Activated CD4-positive, alpha-beta memory T cell treated with anti-CD3 and anti-CD28 coated beads for 36 hours (primary cell): ENCODE results near the gene MACIR. TPM values are rescaled to one million over a fixed set of nuclear protein-coding genes. Genes with fewer than 3 reads are reported as not detected.
"Not testable (repeated sequence)": the region's sequence is repeated elsewhere in the genome, so short reads cannot be mapped to it uniquely, and the experiment has no call there.

Source experiments
- CTCF ChIA-PET: fragments of 350-600 bp; sonication (Branson Sonifier 250); formaldehyde crosslinking; loops from one replicate; lab custom pipeline; 2021; ENCODE audit warnings: antibody characterized with exemption, inconsistent platforms; lab: Charles Lee
- POLR2A ChIA-PET: fragments of 350-600 bp; sonication (Branson Sonifier 250); formaldehyde crosslinking; loops from one replicate; lab custom pipeline; 2021; ENCODE audit warnings: antibody characterized with exemption; lab: Charles Lee
- DNase-seq: peaks from one replicate; pipeline ENCODE4 v3.0.0-alpha.2; 2020
- H3K27ac Mint-ChIP-seq: one replicate; pipeline ENCODE4 v1.8.0; 2021; ENCODE audit warnings: mixed read lengths
- H3K27me3 Mint-ChIP-seq: one replicate; pipeline ENCODE4 v1.8.0; 2021; ENCODE audit warnings: mixed read lengths
- H3K36me3 Mint-ChIP-seq: one replicate; pipeline ENCODE4 v1.8.0; 2021; ENCODE audit warnings: mixed read lengths
- H3K4me1 Mint-ChIP-seq: one replicate; pipeline ENCODE4 v1.8.0; 2021; ENCODE audit warnings: low read depth, mixed read lengths
- H3K4me3 Mint-ChIP-seq: one replicate; pipeline ENCODE4 v1.8.0; 2021; ENCODE audit warnings: mild to moderate bottlenecking, mixed read lengths
- H3K9me3 Mint-ChIP-seq: one replicate; pipeline ENCODE4 v1.8.0; 2021; ENCODE audit warnings: mixed read lengths
- intact Hi-C: fragments of 100-400 bp; cut with micrococcal nuclease; formaldehyde crosslinking; loops from one replicate; pipeline ENCODE4 v1.15.1; 2023
- total RNA-seq, 2 experiments: library from RNA; stranded (reverse); gene quantifications; one replicate each; pipeline ENCODE4 v1.2.3, GENCODE V29; 2021

MACIR gene, protein sequence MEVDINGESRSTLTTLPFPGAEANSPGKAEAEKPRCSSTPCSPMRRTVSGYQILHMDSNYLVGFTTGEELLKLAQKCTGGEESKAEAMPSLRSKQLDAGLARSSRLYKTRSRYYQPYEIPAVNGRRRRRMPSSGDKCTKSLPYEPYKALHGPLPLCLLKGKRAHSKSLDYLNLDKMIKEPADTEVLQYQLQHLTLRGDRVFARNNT
- total RNA-seq: 1 to 10 TPM; 6.6 to 7.4 TPM

DNA sequence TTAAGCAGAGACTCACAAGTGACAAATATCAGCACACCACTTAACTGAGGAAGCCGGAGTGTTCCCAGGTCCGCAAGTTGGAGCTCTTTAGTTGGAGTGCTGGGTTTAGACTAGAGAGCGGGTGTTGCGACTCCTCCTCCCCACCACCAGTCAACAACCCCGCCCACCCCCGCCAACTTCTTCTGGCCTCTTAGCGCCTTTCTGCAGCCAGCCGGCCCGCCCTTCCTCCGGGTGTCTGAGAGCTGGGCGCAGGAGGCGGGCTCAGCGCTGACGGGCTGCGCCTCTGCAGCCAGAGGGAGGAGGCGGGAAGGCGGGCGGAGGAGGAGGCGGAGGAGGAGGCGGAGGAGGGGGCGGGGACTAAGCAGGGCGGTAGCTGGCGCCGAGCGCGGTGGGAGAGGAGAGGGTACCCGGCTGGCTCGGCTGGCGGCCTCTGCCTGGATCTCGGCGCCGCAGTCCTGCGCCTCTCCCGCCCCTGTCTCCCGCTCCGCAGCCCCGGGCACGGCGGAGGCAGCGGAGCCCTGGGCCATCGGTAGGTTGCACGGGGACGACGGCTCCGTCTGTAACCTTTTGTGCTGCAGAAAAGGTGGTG, at the start of gene MACIR:
MACIR (plus strand) TSS at position 396 of the 589 bp plus-strand sequence. CDS start 17,157 bp downstream, outside the sequence.
- intact Hi-C loops: loop anchor here (1.0 to 10.0 kb wide), 3 partner anchors 138 to 504 kb away; partner anchors contain the start of genes GIN1, NUDT12, PAM and PPIP5K2
- Mint-ChIP-seq H3K4me3 (peak within 1 kb of the TSS; percentile 77), H3K36me3 (no peaks in the 10 kb centered on the region), H3K9me3 (no peaks in the 10 kb centered on the region), H3K27ac (no peak within 1 kb of the TSS), H3K4me1 (peaks cover 27% of the 10 kb centered on the region), H3K27me3 (peaks cover 6% of the 10 kb centered on the region)
- POLR2A ChIA-PET: interaction anchor here (0.6 to 1.9 kb wide), 4 partner anchors 12 to 139 kb away, joined by 3 to 9 read pairs (median 3); partner anchors contain the start of genes GIN1 and PPIP5K2
- CTCF ChIA-PET: interaction anchor here (0.6 to 2.6 kb wide), 2 partner anchors 217 to 223 kb away, joined by 3 to 13 read pairs; no protein-coding TSS in a partner anchor
- peak; percentile 95 for DNase-seq

DNA sequence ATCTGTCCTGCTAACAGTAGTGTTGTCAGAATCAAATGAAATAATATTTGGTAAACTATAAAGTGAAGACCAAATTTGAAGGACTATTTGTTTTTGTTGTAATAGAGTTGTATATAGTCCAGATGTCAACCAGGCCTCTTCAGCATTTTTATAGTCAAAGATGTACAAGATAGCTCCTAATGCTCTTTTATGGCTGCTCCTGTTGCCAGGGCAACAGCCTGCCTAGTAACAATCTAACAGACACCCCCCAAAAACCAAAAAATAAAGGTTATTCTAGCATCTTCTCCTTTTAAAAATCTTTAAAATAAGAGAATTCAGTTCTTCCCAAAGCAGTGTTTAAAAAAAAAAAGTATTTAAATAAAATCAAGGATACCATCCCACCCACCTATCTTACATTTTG, 49.5 kb upstream of the MACIR start:
- H3K36me3 Mint-ChIP-seq: peaks cover 16% of the 10 kb centered on the region
- POLR2A ChIA-PET: no interaction called here
- H3K27me3 Mint-ChIP-seq: no peaks in the 10 kb centered on the region
- H3K27ac Mint-ChIP-seq: no peak overlapping the region
- no peak for DNase-seq
- H3K4me1 Mint-ChIP-seq: peaks cover 19% of the 10 kb centered on the region
- intact Hi-C loops: no loop called here
- CTCF ChIA-PET: interaction anchor here (0.6 to 2.1 kb wide), 2 partner anchors 15 to 384 kb away, joined by 5 read pairs; no protein-coding TSS in a partner anchor
- no peak overlapping the region for H3K4me3 Mint-ChIP-seq
- no peaks in the 10 kb centered on the region for H3K9me3 Mint-ChIP-seq

DNA sequence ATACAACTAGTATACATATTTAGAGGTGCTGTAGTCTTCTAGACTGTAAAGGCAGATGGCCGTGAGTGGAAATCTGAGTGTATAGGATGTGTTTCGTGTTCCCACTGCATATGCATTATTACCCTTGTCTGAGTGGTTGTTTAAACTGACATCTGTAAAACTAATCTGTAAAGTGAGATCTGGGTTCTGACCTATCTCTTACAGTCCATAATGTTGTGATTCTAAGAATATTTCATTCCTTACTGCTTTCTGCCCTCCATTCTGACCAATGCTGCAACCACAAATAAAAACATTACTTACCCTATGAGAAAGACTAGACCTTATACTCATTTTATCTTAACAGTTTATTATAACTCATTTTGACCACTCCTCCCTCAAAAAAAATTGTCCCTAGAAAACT, 47.6 kb upstream of the MACIR start:
- ChIA-PET POLR2A (no interaction called here), CTCF (interaction anchor here (0.6 to 1.0 kb wide), 2 partner anchors 9 to 14 kb away, joined by 3 read pairs; no protein-coding TSS in a partner anchor)
- DNase-seq: no peak
- H3K27me3 Mint-ChIP-seq: no peaks in the 10 kb centered on the region
- H3K4me3 Mint-ChIP-seq: no peak overlapping the region
- H3K9me3 Mint-ChIP-seq: no peaks in the 10 kb centered on the region
- H3K4me1 Mint-ChIP-seq: peaks cover 19% of the 10 kb centered on the region
- peaks cover 2% of the 10 kb centered on the region for H3K36me3 Mint-ChIP-seq
- intact Hi-C loops: no loop called here
- no peak overlapping the region for H3K27ac Mint-ChIP-seq

DNA sequence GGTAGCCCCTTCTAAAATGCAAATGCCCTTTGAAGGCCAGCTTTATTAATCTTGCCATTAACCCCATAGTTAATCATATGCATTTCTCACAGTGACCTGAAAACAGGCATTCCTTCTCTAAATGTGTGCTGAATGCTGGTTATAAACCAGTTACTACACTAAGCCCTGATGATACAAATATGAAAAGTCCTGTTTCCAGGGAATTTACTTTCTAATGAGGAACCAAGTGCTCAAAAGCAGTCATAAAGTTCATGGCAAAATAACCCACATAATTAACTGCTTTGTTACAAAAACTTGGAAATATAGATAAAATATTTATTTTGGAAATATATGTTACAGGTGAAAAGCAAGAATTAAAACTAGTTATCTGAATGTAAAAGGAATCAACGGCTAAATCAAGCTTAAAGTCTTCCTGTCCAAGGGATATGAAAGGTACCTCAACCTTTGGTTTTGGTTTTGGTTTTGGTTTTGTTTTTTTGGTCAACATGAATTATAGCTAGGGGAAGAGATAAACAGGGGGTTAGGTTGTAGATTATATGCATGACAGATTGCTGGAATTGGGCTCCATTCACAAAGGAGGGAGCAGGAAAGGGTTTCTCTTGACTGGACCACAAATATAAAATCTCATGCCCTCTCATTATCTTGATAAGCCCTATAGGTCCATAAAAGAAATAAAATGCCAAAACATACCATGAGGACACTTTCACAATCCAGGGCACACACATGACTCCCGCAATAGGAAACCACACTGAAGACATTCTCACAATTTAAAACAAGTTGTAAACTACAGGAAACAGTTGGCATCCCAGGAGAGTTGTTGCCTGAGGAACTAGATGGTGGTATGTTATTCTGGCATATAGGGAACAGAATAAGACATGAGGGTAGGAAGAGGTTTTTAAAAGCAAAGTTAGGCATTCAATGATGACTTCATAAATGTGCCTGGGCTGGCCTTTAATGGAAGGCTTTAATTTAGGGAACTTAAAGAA, 46.7 kb upstream of the MACIR start:
- Mint-ChIP-seq H3K4me3 (no peak overlapping the region), H3K9me3 (no peaks in the 10 kb centered on the region), H3K27ac (no peak overlapping the region), H3K36me3 (no peaks in the 10 kb centered on the region), H3K27me3 (no peaks in the 10 kb centered on the region), H3K4me1 (peaks cover 22% of the 10 kb centered on the region)
- CTCF ChIA-PET: interaction anchor here (1.0 kb wide), 1 partner anchor 13 kb away, joined by 3 read pairs; no protein-coding TSS in a partner anchor
- no peak for DNase-seq
- intact Hi-C loops: no loop called here
- POLR2A ChIA-PET: no interaction called here

DNA sequence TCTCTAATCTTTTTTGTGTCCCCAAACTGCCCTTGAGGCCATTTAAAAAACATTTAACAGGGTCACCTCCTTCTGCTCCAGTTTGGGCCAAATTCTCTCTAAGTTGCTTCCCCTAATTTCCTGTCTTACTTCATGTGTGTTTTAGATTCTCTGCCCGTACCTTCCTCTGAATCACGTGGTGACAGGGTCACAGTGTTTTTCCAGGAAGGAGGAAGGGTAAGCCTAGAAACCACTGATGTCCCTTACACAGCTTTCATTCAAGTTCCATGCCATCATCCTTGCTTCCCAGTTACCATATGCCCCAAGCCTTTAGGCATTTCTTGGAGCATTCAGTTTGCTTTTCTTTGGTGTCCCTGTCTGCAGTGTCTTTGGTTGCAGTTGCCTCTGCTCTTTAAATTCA, 42.4 kb upstream of the MACIR start:
- Mint-ChIP-seq H3K9me3 (peaks cover 4% of the 10 kb centered on the region), H3K36me3 (peaks cover 2% of the 10 kb centered on the region), H3K4me1 (peaks cover 14% of the 10 kb centered on the region), H3K27ac (no peak overlapping the region), H3K4me3 (no peak overlapping the region), H3K27me3 (no peaks in the 10 kb centered on the region)
- DNase-seq: no peak
- ChIA-PET POLR2A (no interaction called here), CTCF (interaction anchor here (1.4 to 2.3 kb wide), 2 partner anchors 9 to 535 kb away, joined by 3 to 13 read pairs; no protein-coding TSS in a partner anchor)
- intact Hi-C loops: no loop called here

DNA sequence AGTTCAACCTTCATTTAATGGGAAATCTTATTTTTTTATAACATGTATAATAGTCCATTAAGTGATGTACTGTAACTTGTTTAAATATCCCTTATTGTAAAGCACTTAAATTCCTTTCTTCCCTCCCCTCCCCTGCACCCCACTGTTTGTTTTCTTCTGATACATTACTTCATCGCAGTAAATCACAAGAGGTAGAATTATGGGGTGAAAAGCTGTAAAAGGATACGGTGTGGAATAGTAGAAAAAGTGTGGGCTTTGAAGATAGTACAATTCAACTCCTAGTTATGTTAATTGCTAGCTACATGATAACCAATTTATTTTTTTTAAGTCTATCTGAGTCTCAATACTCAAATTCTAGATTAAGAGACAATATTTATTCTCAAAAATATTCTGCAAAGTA, 41.9 kb upstream of the MACIR start:
- peaks cover 2% of the 10 kb centered on the region for H3K36me3 Mint-ChIP-seq
- H3K27ac Mint-ChIP-seq: no peak overlapping the region
- POLR2A ChIA-PET: no interaction called here
- no peak for DNase-seq
- H3K27me3 Mint-ChIP-seq: no peaks in the 10 kb centered on the region
- H3K4me1 Mint-ChIP-seq: peaks cover 8% of the 10 kb centered on the region
- peaks cover 4% of the 10 kb centered on the region for H3K9me3 Mint-ChIP-seq
- intact Hi-C loops: no loop called here
- H3K4me3 Mint-ChIP-seq: no peak overlapping the region
- CTCF ChIA-PET: interaction anchor here (1.1 to 2.3 kb wide), 3 partner anchors 9 to 536 kb away, joined by 3 to 13 read pairs (median 3); no protein-coding TSS in a partner anchor

DNA sequence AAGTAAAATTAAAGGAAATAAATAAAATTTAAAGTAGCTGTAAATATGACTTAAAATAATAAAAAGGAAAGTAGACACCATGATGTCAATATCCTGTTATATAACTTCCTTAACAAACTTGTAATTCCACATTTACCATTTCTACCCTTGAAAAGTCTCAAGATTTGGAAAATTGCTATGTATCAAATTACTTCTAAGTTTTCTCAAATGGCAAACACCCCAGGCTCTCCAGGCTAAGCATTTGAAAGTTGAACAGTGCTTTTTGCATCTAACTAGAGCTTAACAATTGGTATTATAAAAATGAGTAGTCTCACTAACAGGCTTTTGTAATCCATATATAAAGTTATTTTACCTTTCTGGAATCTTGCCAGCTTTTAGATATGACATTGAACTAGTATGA, 41.5 kb upstream of the MACIR start:
- Mint-ChIP-seq H3K4me3 (no peak overlapping the region), H3K27me3 (no peaks in the 10 kb centered on the region), H3K27ac (no peak overlapping the region), H3K9me3 (peaks cover 4% of the 10 kb centered on the region), H3K4me1 (peaks cover 5% of the 10 kb centered on the region), H3K36me3 (peaks cover 2% of the 10 kb centered on the region)
- CTCF ChIA-PET: interaction anchor here (1.1 to 2.3 kb wide), 2 partner anchors 8 to 13 kb away, joined by 3 to 13 read pairs; no protein-coding TSS in a partner anchor
- DNase-seq: no peak
- intact Hi-C loops: no loop called here
- POLR2A ChIA-PET: no interaction called here

DNA sequence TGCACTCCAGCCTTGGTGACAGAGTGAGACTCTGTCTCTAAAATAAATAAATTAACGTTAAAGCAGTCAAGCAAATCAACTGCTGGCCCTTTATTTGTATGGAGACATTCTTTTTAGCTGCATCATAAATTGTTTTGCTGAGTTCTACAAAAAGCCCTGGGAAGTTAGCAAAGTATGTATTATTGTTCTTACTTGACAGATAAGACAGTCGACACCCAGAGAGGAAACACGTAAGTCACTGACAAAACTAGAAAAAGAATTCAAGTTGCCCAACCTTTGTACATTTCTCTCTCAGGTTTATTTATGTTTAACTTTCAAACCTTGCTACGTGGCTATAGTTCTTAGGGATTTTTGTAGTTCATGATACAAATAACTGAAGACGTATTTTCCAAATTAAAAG, 40.4 kb upstream of the MACIR start:
- POLR2A ChIA-PET: no interaction called here
- peaks cover 4% of the 10 kb centered on the region for H3K9me3 Mint-ChIP-seq
- intact Hi-C loops: no loop called here
- H3K4me1 Mint-ChIP-seq: peaks cover 2% of the 10 kb centered on the region
- no peaks in the 10 kb centered on the region for H3K27me3 Mint-ChIP-seq
- CTCF ChIA-PET: no interaction called here
- H3K36me3 Mint-ChIP-seq: peaks cover 2% of the 10 kb centered on the region
- H3K4me3 Mint-ChIP-seq: no peak overlapping the region
- no peak for DNase-seq
- H3K27ac Mint-ChIP-seq: no peak overlapping the region

DNA sequence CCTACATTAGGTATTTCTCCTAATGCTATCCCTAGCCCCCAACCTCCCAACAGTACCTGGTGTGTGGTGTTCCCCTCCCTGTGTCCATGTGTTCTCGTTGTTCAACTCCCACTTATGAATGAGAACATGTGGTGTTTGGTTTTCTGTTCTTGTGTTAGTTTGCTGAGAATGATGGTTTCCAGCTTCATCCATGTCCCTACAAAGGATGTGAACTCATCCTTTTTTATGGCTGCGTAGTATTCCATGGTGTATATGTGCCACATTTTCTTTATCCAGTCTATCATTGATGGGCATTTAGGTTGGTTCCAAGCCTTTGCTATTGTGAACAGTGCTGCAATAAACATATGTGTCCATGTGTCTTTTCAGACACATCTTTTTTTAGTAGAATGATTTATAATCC, 39.5 kb upstream of the MACIR start:
- CTCF ChIA-PET, H3K9me3 Mint-ChIP-seq, DNase-seq, H3K4me3 Mint-ChIP-seq, H3K27me3 Mint-ChIP-seq, intact Hi-C loops, H3K27ac Mint-ChIP-seq, POLR2A ChIA-PET, H3K4me1 Mint-ChIP-seq, H3K36me3 Mint-ChIP-seq: not testable (repeated sequence)

DNA sequence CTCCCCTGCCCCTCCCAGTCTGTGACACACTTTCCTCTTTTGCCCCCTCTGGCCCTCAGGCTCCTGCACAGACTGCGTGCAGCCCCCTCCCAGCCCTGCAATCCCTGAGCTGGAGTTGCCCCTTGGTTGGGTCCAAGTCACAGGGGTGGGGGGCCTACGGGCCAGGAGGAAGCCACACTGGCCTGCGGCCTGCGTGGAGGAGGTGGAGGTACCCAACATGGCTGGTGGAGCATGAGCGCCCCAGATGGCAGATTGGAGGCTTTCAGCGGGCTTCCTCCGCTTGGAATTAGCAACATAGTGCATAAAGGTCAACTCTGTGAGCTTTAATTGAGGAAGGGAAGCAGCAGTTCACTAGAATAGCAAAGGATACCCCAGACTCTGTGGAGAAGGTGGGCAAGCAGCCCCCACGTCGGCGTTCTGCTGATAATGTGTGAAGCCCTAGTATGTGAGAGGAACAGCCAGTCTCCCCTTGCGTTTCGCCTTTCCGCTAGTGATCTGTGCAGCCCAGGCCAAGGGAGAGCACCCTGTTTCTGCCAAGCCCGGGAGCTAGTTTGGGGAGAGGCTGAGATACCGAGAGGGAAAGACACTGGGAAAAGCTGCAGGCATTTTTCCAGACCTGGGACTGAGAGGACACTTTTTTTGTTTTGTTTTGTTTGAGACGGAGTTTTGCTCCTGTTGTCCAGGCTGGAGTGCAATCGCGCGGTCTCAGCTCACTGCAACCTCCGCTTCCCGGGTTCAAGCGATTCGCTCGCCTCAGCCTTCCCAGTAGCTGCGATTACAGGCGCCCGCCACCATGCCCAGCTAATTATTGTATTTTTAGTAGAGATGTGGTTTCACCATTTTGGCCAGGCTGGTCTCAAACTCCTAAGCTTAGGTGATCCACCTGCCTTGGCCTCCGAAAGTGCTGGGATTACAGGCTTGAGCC, 35.3 kb upstream of the MACIR start:
- no peak for DNase-seq
- Mint-ChIP-seq H3K4me3 (no peak overlapping the region), H3K36me3 (peaks cover 2% of the 10 kb centered on the region), H3K27ac (no peak overlapping the region), H3K4me1 (no peaks in the 10 kb centered on the region), H3K9me3 (peaks cover 4% of the 10 kb centered on the region), H3K27me3 (peaks cover 18% of the 10 kb centered on the region)
- intact Hi-C loops: loop anchor here (10.0 kb wide), 2 partner anchors 188 to 448 kb away; no protein-coding TSS in a partner anchor
- CTCF ChIA-PET: interaction anchor here (0.6 to 3.4 kb wide), 12 partner anchors 9 to 687 kb away, joined by 3 to 23 read pairs (median 6); partner anchors contain the start of gene GIN1
- POLR2A ChIA-PET: interaction anchor here (1.2 kb wide), 1 partner anchor 35 kb away, joined by 3 read pairs; the partner anchor contains the start of gene MACIR
